HUES6 (cell line): ENCODE measurements around the gene CEP57L1.
"Not testable (repeated sequence)": the region's sequence is repeated elsewhere in the genome, so short reads cannot be mapped to it uniquely, and the experiment has no call there.

Experiments used
- H3K27ac ChIP-seq: 2 replicates; pipeline ENCODE4 v1.7.0; 2013; ENCODE audit warnings: low read depth, mild to moderate bottlenecking, low read length, inconsistent platforms
- H3K27me3 ChIP-seq: 2 replicates; pipeline ENCODE4 v1.6.1; 2013; ENCODE audit warnings: low read length; ENCODE audit not compliant: control insufficient read depth, insufficient read depth
- H3K36me3 ChIP-seq: 2 replicates; pipeline ENCODE4 v1.6.1; 2013; ENCODE audit warnings: low read length; ENCODE audit not compliant: control insufficient read depth, insufficient read depth
- H3K4me1 ChIP-seq: 2 replicates; pipeline ENCODE4 v1.6.1; 2013; ENCODE audit warnings: low read length; ENCODE audit not compliant: control insufficient read depth, insufficient read depth
- H3K4me3 ChIP-seq: 2 replicates; pipeline ENCODE4 v1.5.1; 2013; ENCODE audit warnings: low read depth, low read length
- H3K9ac ChIP-seq: one replicate; pipeline ENCODE4 v1.6.1; 2013; ENCODE audit warnings: mild to moderate bottlenecking, low read length
- H3K9me3 ChIP-seq: 2 replicates; pipeline ENCODE4 v1.6.1; 2013; ENCODE audit warnings: low read depth, low read length; ENCODE audit not compliant: control insufficient read depth, insufficient read depth

Gene CEP57L1

GRCh38 chr6:109172101-109172746 lies 76.9 kb downstream of the CEP57L1 start:
- no peak overlapping the region for H3K4me3 ChIP-seq
- H3K4me1 ChIP-seq, result no peaks in the 10 kb centered on the region
- no peaks in the 10 kb centered on the region for H3K9me3 ChIP-seq
- H3K36me3 ChIP-seq, result no peaks in the 10 kb centered on the region
- no peak overlapping the region for H3K9ac ChIP-seq
- no peak overlapping the region for H3K27ac ChIP-seq
- H3K27me3 ChIP-seq, result no peaks in the 10 kb centered on the region

- Histone ChIP-seq H3K27me3 (no peaks in the 10 kb centered on the region), H3K36me3 (no peaks in the 10 kb centered on the region), H3K27ac (no peak overlapping the region), H3K4me3 (no peak overlapping the region), H3K9ac (no peak overlapping the region), H3K9me3 (no peaks in the 10 kb centered on the region), H3K4me1 (no peaks in the 10 kb centered on the region)
Measured at GRCh38 chr6:109174916-109175315, 79.6 kb downstream of the CEP57L1 start.

GRCh38 chr6:109178921-109179320 lies 83.6 kb downstream of the CEP57L1 start:
- Histone ChIP-seq H3K27me3 (no peaks in the 10 kb centered on the region), H3K9ac (no peak overlapping the region), H3K9me3 (no peaks in the 10 kb centered on the region), H3K27ac (no peak overlapping the region), H3K4me3 (no peak overlapping the region), H3K36me3 (no peaks in the 10 kb centered on the region), H3K4me1 (peaks cover 15% of the 10 kb centered on the region)

- Histone ChIP-seq H3K27me3 (no peaks in the 10 kb centered on the region), H3K4me1 (peaks cover 21% of the 10 kb centered on the region), H3K9ac (no peak overlapping the region), H3K36me3 (no peaks in the 10 kb centered on the region), H3K9me3 (no peaks in the 10 kb centered on the region), H3K4me3 (no peak overlapping the region), H3K27ac (no peak overlapping the region)
Measured at GRCh38 chr6:109179507-109179906, 84.2 kb downstream of the CEP57L1 start.

GRCh38 chr6:109182578-109182977 lies 87.3 kb downstream of the CEP57L1 start:
- no peak overlapping the region for H3K27ac ChIP-seq
- H3K27me3 ChIP-seq, result 0 out of 2 replicates have a peak, but pooled peaks cover 2% of the 10 kb centered on the region
- H3K9ac ChIP-seq, result no peak overlapping the region
- peaks cover 22% of the 10 kb centered on the region for H3K4me1 ChIP-seq
- H3K9me3 ChIP-seq, result no peaks in the 10 kb centered on the region
- H3K4me3 ChIP-seq, result no peak overlapping the region
- H3K36me3 ChIP-seq, result no peaks in the 10 kb centered on the region

- 0 out of 2 replicates have a peak, but pooled peaks cover 2% of the 10 kb centered on the region for H3K27me3 ChIP-seq
- no peak overlapping the region for H3K27ac ChIP-seq
- no peak overlapping the region for H3K9ac ChIP-seq
- H3K9me3 ChIP-seq, result no peaks in the 10 kb centered on the region
- H3K36me3 ChIP-seq, result no peaks in the 10 kb centered on the region
- H3K4me1 ChIP-seq, result peaks cover 22% of the 10 kb centered on the region
- H3K4me3 ChIP-seq, result no peak overlapping the region
Measured at GRCh38 chr6:109183109-109183650, 87.9 kb downstream of the CEP57L1 start.

GRCh38 chr6:109184638-109185037 lies 89.3 kb downstream of the CEP57L1 start:
- H3K9me3 ChIP-seq, result no peaks in the 10 kb centered on the region
- no peak overlapping the region for H3K9ac ChIP-seq
- 0 out of 2 replicates have a peak, but pooled peaks cover 2% of the 10 kb centered on the region for H3K27me3 ChIP-seq
- H3K4me3 ChIP-seq, result no peak overlapping the region
- no peak overlapping the region for H3K27ac ChIP-seq
- no peaks in the 10 kb centered on the region for H3K36me3 ChIP-seq
- peaks cover 22% of the 10 kb centered on the region for H3K4me1 ChIP-seq

- peaks cover 7% of the 10 kb centered on the region for H3K9me3 ChIP-seq
- H3K9ac ChIP-seq, result no peak overlapping the region
- H3K4me3 ChIP-seq, result no peak overlapping the region
- H3K27ac ChIP-seq, result no peak overlapping the region
- H3K4me1 ChIP-seq, result peaks cover 22% of the 10 kb centered on the region
- 0 out of 2 replicates have a peak, but pooled peaks cover 2% of the 10 kb centered on the region for H3K27me3 ChIP-seq
- H3K36me3 ChIP-seq, result no peaks in the 10 kb centered on the region
Measured at GRCh38 chr6:109186012-109186411, 90.7 kb downstream of the CEP57L1 start.

GRCh38 chr6:109187399-109188114 lies 92.2 kb downstream of the CEP57L1 start:
- Histone ChIP-seq H3K4me1 (peaks cover 21% of the 10 kb centered on the region), H3K27ac (no peak overlapping the region), H3K4me3 (no peak overlapping the region), H3K9ac (no peak overlapping the region), H3K9me3 (peaks cover 19% of the 10 kb centered on the region), H3K36me3 (no peaks in the 10 kb centered on the region), H3K27me3 (0 out of 2 replicates have a peak, but pooled peaks cover 2% of the 10 kb centered on the region)

- no peak overlapping the region for H3K4me3 ChIP-seq
- H3K27me3 ChIP-seq, result 0 out of 2 replicates have a peak, but pooled peaks cover 2% of the 10 kb centered on the region
- H3K36me3 ChIP-seq, result no peaks in the 10 kb centered on the region
- H3K27ac ChIP-seq, result no peak overlapping the region
- H3K9me3 ChIP-seq, result peaks cover 23% of the 10 kb centered on the region
- no peak overlapping the region for H3K9ac ChIP-seq
- H3K4me1 ChIP-seq, result peaks cover 16% of the 10 kb centered on the region
Measured at GRCh38 chr6:109188115-109188411, 92.8 kb downstream of the CEP57L1 start.

- peaks cover 24% of the 10 kb centered on the region for H3K9me3 ChIP-seq
- not testable (repeated sequence) for H3K27ac ChIP-seq, H3K27me3 ChIP-seq, H3K4me3 ChIP-seq, H3K36me3 ChIP-seq, H3K4me1 ChIP-seq, H3K9ac ChIP-seq
Measured at GRCh38 chr6:109191368-109191767, 96.1 kb downstream of the CEP57L1 start.
